GM19193 (cell line): ENCODE data around the gene ADRA2A.

Experiments
- POLR2A ChIP-seq: IDR thresholded peaks from 4 replicates; pipeline ENCODE4 v1.6.1; 2011; ENCODE audit not compliant: insufficient read depth, insufficient read length; ENCODE audit errors: extremely low read depth

ADRA2A gene

DNA sequence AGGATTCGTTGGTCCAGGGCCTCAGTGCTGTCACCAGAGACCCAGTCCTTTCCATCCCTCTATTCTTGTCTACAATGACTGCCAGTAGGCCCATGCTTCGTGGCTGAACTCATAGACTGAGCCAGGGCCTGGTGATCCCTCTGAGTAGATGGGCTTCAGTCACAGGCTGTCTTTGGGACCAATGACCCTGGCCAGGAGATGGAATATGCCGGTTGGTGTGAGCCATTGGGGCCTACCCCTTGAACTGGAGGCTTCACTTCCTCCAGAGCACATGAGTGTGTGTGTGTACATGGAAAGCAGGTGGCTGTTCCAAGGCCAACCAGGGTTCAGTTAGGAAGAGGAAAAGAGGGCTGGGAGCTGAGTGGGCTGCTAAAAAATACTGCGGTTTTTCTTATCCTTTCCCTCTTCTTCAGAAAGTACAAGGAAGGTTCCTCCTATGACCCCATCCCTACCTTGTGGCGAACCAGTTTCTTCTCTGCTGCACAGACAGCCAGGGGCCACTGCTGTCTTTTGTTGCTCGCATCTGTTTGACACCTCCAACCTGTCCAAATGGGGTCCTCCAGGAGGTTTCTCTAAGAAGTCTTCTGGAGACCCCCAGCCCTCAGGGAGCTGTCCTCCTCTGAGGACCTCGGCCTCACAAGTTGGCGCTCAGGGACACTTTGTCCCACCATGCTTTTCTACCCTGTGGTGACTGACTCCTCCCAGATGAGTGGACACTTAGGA lies 36.6 kb downstream of the ADRA2A start:
- TF ChIP-seq POLR2A, result no peak

DNA sequence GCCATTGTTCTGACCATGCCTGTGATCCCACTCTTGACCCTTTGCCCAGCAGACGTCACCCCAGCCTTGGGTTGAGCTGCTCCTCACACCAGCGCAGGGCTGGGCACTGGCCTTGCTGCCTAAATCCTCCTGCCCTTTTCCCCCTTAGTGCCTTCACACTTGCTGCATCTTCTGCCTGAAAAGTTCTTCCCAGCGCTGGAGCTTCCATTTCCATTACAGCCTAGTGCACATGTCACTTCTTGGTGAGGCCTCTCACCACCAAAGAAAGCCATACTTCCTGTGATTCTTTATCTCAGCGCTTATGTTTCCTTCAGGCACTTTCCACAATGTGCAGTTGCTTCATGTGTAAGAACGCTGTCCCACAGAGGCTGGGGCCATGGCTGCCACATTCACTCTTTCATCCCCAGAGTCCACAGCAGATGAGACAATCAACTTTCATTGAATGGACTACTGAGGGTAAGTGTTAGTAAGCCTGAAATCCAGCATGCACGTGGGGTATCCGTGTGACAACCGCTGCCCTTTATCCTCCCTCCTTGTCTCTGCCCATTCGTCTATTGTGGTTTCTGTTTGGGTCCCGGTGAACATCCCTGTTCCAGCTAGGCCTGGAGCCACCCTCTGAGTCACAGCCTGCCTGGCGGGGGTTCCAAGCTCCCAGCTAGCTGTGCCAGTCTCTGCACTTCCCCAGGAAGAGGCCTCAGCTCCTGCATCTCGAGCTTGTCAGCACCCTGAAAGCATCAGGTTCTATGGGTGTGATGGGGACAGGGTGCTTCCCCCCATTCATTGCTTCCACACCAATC lies 37.3 kb downstream of the ADRA2A start:
- no peak for TF ChIP-seq POLR2A

DNA sequence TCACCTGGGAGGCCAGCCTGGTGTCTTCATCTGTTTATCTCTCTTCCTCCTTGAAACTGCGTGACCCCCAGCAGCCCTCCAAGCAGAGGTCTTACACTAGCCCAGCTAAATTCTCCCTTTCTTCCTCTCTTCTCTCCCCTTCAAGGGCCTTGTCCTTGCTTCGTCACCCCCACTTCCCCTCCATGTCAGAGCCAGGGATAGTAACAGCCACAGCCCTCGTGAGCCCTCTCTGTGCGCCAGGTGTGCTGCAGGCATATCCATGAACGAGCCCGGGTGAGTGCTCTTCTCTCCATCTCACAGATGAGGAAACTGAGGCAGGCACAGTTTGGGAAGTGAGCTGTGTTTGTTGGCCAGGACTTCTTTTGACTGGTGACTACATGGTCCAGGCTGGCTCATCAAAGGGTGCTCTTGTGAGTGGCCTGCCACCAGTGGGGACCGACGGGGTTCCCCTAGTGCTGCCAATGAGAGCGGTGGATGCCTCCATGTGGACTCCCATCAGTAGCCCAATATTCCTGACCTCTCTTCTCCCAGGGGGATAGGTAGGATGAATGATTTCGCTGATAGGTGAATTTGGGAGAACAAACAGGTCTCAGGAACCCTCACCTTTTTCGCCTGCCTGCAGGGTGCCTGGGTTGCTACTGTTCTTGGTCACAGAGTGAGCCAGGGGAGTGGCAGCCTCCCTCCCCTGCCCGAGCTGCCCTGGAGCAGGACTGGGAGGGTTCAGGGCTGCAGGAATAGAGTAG lies 38.1 kb downstream of the ADRA2A start:
- no peak for TF ChIP-seq POLR2A

DNA sequence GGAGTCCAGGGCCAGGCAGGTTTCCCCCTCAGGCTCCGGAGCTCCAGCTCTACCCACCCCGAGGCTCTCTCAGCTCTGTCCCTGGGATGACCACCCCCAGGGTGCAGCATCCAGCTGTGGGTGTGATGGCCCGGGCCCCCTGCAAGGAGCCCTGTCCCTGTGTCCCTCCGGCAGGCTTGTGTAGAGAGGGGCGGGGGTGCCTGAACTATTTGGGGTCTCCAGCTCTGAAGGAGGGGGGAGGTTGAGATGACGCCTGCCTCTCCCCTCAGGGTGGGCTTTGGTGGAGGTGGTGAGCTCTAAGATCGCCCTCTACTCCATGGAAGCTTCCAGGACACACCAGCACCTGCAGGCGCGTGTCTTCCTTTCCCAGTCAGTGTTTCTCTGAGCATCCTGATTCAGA lies 39.4 kb downstream of the ADRA2A start:
- TF ChIP-seq POLR2A, result no peak

DNA sequence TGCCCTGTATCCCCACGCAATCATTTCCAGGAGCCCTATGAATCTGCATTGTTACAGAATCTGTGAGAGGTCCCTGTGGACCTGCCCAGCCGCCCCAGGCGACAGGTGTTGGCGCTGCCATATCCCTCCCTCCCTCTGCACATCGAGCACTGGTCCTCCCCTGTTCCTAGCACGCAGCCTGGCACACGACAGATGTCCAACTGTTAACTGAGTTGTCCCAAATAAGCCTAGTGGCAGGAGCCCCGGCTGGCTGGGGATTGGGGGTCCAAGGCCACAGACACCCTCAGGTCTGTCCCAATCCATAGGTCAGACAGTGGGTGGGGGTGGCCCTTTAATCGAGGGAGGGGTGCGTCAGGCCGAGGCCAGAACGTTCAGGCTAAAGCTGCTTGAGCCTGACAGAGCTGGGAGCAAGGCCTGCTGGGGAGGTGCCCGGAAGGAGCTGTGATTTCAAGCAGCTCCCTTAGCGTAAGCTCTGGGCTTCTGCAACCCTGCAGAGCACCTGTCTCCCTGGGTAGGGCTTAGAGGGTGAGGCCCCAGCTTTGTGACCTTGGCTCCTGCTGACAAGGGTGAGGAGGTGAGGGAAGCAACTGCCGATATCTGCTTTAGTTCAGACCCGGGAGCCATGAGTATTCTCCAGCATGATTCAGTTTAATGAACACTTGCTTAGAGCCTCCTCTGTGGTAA lies 40.1 kb downstream of the ADRA2A start:
- no peak for TF ChIP-seq POLR2A

DNA sequence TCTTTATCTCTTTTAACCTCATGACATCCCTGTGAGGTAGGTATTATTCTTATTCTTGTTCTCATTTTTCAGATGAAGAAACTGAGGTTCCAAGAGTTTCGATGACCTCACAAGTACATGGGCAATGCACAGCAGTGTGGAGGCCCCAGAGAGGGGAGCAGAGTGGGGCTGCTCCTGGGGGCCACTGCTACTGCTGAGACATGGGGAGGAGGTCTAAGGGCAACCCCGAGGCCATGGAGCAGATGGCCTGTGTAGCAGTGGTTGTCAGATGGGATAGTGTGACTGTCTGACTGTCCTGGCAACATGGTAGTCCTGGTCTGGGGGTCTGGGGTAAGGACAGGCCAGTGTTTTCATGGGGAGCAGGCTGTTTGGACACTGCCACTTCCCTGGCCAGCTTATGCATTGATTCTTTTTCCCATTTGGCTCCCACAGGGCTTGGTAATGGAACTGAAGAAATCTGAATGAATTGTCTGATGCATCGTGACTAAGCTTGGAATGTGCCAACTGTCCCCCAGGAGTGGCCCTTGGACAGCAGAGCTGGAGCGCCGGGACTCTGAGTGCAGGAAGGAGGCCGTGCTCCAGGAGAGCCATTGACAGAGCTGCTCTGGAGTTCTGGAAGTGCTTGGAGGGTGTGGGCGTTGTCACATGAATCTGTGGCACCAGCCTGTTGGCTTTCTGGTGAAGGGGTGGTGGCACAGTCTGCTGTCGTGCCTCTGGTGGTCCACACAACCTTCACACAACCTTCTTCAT lies 40.9 kb downstream of the ADRA2A start:
- no peak for TF ChIP-seq POLR2A

DNA sequence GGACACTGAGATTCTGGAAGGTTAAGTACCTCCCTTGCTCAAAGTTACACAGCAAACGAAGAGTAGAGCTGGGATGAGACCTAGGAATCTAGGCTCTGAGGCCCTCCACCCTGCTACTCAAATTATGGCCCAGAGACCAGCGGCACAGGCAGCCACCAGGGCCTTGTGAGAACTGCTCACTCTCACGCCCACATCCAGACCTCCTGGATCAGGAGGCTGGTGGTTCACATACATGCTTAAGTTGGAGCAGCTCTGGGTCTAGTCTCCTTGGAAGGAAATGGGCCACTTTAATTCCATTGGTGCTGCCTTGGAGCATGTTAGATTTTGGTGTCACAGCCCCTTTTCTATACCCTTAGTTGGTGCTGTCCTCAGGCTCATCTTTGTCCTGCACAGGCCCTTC lies 41.9 kb downstream of the ADRA2A start:
- TF ChIP-seq POLR2A, result no peak

DNA sequence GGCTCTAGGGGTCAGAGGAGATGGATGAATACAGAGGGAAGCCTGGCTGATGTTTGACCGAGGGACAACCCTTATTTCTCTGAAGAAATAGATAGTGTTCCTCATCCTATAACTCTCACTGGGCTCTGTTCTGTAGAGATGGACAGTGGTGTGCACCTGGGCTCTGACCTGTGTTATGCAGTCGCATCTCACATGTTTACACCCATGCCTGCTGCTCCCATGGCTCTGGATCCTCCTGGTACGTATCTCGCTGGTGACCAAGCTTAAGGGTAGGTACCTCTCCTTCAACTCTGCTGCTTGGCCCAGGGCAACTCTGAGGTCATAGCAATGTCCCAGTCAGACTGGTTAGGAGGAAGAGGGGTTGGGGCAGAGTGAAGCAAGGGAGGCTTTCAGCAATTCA lies 42.8 kb downstream of the ADRA2A start:
- no peak for TF ChIP-seq POLR2A

DNA sequence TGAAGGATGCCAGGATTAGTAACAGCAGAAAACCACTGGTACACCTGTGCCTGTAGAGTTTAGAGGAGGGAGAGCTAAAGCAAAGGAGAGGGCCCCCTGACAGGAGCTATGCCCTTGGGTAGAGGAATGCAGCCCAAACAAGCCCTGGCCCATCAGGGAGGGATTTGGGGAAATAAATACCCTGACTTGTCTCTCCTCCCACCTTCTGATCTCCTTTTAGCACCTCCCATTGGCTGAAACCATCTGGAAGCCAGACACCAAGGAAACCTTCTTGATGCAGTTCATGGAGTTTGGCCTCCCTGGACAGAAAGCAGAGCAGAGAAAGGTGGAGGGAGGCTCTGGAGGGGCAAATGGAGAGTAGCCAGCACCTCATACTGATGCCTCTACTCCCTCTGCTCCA lies 45.3 kb downstream of the ADRA2A start:
- TF ChIP-seq POLR2A, result no peak

DNA sequence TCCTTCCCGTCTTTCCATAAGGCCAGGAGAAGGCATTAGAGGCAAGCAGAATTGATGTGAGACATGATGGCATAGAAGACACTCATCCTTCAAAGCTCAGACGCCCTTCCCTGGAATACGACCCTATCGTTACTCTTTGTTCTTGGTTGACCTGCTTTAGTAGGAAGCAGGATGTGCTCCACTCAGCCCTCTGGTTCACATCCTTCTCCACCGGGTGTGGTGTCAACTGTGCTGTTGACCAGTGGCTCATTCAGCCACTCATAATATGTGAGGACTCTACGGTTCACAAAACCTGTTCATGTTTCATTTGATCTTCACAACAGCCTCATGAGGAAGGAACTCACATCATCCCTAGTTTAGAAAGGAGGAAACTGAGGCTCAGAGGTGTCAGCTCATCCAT lies 47.1 kb downstream of the ADRA2A start:
- no peak for TF ChIP-seq POLR2A

DNA sequence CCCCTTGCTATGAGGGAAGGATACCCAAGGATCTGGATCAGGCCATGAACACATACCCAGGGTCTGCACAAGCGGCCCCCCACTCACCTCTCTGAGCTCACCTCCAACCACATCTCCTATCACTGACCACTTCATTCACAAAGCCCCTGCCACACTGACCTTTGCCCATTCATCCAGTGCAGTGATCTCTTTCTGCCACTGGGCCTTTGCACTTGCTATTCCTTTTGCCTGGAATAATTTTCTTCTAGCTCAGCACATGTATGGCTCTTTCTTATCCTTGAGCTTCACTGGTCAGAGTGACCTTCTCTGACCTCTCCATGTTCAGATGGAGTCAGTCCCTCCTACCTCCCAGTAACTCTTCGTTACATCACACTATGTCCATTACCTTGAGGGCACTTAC lies 48.3 kb downstream of the ADRA2A start:
- TF ChIP-seq POLR2A, result no peak

DNA sequence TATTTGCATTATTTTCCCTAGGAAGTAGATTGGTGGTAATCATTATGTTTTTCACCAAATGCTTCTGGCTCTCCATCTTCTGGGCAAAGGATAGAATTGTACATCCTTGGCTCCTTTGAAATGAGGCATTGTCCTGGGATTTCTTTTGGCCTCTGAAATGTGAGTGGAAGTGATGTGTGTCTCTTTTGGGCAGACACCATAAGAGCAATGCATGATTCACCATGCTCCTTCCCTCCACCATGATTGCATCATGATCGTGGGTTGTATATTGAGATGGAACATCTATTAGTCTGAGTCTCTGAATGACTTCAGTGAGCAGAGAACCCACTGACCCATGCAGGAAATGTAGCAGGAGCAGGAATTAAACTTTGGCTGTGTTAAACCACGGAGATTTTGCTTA lies 49.2 kb downstream of the ADRA2A start:
- no peak for TF ChIP-seq POLR2A

DNA sequence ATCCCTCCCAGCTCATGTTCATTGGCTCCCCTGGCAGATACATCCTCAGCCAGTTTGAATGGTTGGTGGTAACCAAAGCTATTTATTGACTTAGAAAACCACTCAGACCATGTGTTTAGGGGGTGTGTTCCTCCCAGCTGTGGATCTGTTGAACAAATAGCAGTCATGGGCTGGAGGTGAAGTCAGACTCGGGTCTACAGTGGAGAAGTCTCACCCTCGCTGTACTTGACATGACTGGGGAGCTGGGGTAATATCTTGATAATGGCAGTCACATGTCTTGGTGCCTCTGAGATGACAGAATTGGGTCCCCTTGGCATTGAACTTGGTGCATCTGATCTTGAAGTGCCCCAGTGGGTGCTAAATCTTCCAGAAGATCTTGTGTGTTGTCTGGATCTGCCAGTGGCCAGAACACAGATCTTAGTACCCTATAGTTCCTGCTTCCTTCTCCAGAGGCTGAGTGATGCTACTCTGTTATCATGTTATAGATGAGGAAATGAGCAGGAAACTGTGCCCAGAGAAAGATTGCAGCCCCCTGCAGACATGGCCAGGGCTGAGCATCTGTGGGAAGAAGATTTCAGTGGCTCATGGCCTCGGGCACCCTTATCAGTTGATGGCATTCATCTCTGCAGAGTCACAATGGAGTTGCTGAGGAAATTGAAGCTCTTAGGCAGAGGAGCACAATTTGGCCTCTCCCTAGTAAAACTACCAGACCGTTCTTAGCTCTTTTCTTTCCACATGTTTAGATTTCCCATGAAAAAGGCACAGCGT lies 50.4 kb downstream of the ADRA2A start:
- TF ChIP-seq POLR2A, result no peak
